Glutamatergic neuron (in vitro differentiated cells): ENCODE measurements around the gene SPATA12. TPM values are rescaled to one million over a fixed set of nuclear protein-coding genes. Genes with fewer than 3 reads are reported as not detected.

Source experiments
- DNase-seq: peaks from one replicate; pipeline ENCODE4 v3.0.0; 2022
- H3K27ac Mint-ChIP-seq: one replicate; pipeline ENCODE4 v1.8.0; 2020; ENCODE audit warnings: mild to moderate bottlenecking, mixed read lengths, inconsistent platforms; ENCODE audit not compliant: unreplicated experiment
- H3K27me3 Mint-ChIP-seq: one replicate; pipeline ENCODE4 v1.8.0; 2020; ENCODE audit warnings: mild to moderate bottlenecking, moderate library complexity, mixed read lengths, inconsistent platforms; ENCODE audit not compliant: unreplicated experiment
- H3K36me3 Mint-ChIP-seq: one replicate; pipeline ENCODE4 v1.8.0; 2020; ENCODE audit warnings: mild to moderate bottlenecking, mixed read lengths, inconsistent platforms; ENCODE audit not compliant: unreplicated experiment
- H3K4me1 Mint-ChIP-seq: one replicate; pipeline ENCODE4 v1.8.0; 2020; ENCODE audit warnings: mild to moderate bottlenecking, low read depth, mixed read lengths, inconsistent platforms; ENCODE audit not compliant: unreplicated experiment
- H3K4me3 Mint-ChIP-seq: one replicate; pipeline ENCODE4 v1.8.0; 2020; ENCODE audit warnings: mild to moderate bottlenecking, mixed read lengths, inconsistent platforms; ENCODE audit not compliant: unreplicated experiment
- H3K9me3 Mint-ChIP-seq: one replicate; pipeline ENCODE4 v1.8.0; 2020; ENCODE audit warnings: mild to moderate bottlenecking, moderate library complexity, mixed read lengths, inconsistent platforms; ENCODE audit not compliant: unreplicated experiment
- total RNA-seq: library from RNA; stranded (reverse); fragmentation: NEBNext Ultra II Directional; extraction: Animal tissue kit (Norgen Biotek cat#: 25700); gene quantifications from one replicate; pipeline ENCODE4 v1.2.1, GENCODE V29; 2021; ENCODE audit not compliant: unreplicated experiment
- TF ChIP-seq, protein P1 (sequence below): fragments of 200-600 bp; sonication (generic); IDR thresholded peaks from one replicate; pipeline ENCODE4 v1.5.0; 2021; ENCODE audit not compliant: partially characterized antibody, unreplicated experiment

Gene SPATA12
- total RNA-seq, 1 donor from 2014 or later = not detected

DNA sequence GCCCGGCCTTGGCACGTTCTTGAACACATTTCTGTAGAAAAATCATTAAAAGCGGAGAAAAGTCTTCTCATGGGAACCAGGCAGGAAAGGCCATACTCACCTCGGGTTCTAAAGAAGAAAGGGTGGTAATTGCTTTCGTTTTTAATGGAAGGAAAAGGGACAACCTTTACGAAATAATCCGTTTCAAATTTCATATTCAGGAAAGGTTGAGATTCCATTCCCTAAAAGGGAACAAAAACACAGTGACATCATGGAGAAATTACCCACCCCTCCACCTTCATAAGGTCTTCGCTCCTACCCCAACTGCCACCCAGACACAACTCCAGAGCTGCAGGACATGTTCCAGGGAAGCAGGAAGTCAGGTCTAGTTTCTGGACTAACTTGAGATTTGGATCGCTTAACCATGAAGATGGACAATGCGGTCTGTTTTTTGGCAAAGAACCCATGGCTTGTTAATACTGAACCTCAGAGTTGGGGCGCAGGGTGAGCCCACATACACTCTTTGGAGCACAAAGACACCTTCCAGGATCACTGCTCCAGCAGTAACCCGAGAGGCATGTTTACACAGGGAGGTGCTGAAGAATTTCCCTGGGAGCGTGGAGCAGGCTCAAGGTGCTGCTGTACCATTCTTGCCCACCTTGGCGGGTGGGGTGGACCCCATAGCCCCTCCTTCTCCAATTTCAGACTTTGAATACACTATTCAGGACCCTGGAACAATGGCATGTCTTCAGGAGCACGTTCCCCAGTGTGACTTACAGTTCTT is 49.2 kb downstream of the SPATA12 start:
- DNase-seq = no peak
- TF ChIP-seq, protein P1, sequence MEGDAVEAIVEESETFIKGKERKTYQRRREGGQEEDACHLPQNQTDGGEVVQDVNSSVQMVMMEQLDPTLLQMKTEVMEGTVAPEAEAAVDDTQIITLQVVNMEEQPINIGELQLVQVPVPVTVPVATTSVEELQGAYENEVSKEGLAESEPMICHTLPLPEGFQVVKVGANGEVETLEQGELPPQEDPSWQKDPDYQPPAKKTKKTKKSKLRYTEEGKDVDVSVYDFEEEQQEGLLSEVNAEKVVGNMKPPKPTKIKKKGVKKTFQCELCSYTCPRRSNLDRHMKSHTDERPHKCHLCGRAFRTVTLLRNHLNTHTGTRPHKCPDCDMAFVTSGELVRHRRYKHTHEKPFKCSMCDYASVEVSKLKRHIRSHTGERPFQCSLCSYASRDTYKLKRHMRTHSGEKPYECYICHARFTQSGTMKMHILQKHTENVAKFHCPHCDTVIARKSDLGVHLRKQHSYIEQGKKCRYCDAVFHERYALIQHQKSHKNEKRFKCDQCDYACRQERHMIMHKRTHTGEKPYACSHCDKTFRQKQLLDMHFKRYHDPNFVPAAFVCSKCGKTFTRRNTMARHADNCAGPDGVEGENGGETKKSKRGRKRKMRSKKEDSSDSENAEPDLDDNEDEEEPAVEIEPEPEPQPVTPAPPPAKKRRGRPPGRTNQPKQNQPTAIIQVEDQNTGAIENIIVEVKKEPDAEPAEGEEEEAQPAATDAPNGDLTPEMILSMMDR = no peak
- peaks cover 2% of the 10 kb centered on the region for H3K9me3 Mint-ChIP-seq
- H3K36me3 Mint-ChIP-seq = peaks cover 7% of the 10 kb centered on the region
- peaks cover 6% of the 10 kb centered on the region for H3K27me3 Mint-ChIP-seq
- no peak overlapping the region for H3K4me3 Mint-ChIP-seq
- H3K4me1 Mint-ChIP-seq = peaks cover 6% of the 10 kb centered on the region
- no peak overlapping the region for H3K27ac Mint-ChIP-seq

DNA sequence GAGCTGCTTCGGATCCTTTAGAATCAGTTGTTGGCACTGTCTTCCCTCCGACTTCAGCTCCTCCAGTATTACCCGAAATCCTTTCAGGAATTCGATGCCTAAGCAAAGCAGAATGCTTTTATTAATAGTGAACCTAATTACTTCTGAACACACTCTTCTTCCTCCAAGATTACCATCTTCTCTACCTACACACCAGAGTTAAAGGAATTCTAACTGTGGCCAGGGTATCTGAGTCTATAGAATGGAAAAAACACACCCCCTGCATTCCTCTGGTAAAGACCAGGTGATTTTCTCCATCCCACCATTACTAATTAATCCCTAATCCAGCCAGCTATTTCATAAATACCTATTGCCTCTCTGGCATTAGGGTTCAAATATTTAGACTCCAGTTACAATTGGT is 49.8 kb downstream of the SPATA12 start:
- Mint-ChIP-seq H3K36me3 (peaks cover 7% of the 10 kb centered on the region), H3K27me3 (peaks cover 6% of the 10 kb centered on the region), H3K4me1 (peaks cover 6% of the 10 kb centered on the region), H3K9me3 (peaks cover 2% of the 10 kb centered on the region), H3K27ac (no peak overlapping the region), H3K4me3 (no peak overlapping the region)
- DNase-seq = no peak
- TF ChIP-seq, protein P1 = no peak

DNA sequence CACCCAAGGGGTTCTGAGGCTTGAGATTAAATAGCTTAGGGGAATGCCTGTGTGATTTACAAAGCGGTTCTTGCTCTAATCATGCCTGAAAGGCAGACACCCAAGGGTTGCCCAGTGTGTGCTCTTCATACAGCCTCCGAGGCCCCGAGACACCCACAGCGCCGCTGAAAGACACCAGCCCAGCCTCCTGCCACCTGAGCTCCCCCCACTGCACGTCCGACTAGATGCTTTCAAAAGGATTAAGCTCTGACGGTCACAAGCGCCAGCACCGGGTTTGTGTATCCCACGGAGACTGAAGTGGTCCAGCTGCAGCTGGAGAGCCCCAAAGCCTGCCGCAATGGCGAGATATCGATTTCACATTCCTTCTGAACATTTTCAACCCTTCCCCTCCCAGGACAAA is 50.3 kb downstream of the SPATA12 start:
- no peak overlapping the region for H3K27ac Mint-ChIP-seq

DNA sequence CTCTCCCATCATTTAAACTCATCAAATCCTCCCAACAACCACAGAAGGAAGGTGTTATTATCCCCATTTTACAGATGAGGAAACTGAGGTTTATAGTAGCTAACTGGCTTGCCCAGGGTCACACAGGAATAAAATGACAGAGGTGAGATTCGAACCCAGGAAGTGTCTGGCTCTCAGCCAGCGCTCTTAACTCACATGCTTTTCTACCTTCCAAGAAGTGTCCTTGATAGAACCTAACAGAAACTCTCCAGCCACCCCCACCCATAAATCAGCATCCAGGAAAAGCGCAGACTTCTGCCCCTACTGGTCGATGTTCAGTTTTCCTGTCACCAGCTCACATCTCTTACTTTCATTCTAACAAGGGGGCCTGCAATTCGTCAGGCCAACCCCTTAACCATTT is 51.7 kb downstream of the SPATA12 start:
- H3K4me1 Mint-ChIP-seq = peaks cover 6% of the 10 kb centered on the region
- peaks cover 7% of the 10 kb centered on the region for H3K36me3 Mint-ChIP-seq
- no peak overlapping the region for H3K27ac Mint-ChIP-seq
- no peak overlapping the region for H3K4me3 Mint-ChIP-seq
- H3K9me3 Mint-ChIP-seq = peaks cover 2% of the 10 kb centered on the region
- H3K27me3 Mint-ChIP-seq = peaks cover 6% of the 10 kb centered on the region
- no peak for DNase-seq
- TF ChIP-seq, protein P1 = peak; percentile 8

More for the DNA sequence above, 50.3 kb downstream of the SPATA12 start:
- TF ChIP-seq, protein P1 = no peak
- Mint-ChIP-seq H3K36me3 (peaks cover 7% of the 10 kb centered on the region), H3K9me3 (peaks cover 2% of the 10 kb centered on the region), H3K4me1 (peaks cover 6% of the 10 kb centered on the region), H3K27me3 (peaks cover 6% of the 10 kb centered on the region), H3K4me3 (no peak overlapping the region)
- DNase-seq = peak; percentile 31

DNA sequence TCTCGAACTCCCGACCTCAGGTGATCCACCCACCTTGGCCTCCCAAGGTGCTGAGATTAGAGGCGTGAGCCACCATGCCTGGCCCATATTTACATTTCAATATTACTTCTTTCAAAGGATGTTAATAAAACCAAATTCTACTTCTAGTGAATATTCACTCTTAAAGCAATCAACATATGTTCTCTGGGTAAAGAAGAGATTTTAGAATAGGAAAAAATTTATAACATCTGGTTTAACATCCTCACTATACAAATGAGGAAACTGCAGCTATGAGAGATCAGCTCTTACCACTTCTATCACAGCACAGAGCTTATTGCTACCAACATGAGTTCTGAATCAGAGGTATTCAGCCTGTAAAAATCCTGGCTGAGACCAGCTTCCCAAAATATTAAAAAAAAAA is 56.0 kb downstream of the SPATA12 start:
- H3K27me3 Mint-ChIP-seq = peaks cover 1% of the 10 kb centered on the region
- TF ChIP-seq, protein P1 = no peak
- no peak overlapping the region for H3K27ac Mint-ChIP-seq
- peaks cover 7% of the 10 kb centered on the region for H3K4me1 Mint-ChIP-seq
- no peaks in the 10 kb centered on the region for H3K9me3 Mint-ChIP-seq
- DNase-seq = no peak
- peaks cover 7% of the 10 kb centered on the region for H3K36me3 Mint-ChIP-seq
- H3K4me3 Mint-ChIP-seq = no peak overlapping the region
